HEK293 (cell line): ENCODE measurements around the gene LIPE.

ENCODE experiments used
- CTCF ChIA-PET: fragments of 350-600 bp; formaldehyde crosslinking; extraction: SDS; loops from one replicate; lab custom pipeline; 2021; ENCODE audit warnings: antibody characterized with exemption; lab: Yijun Ruan, JAX
- POLR2A ChIA-PET: fragments of 300-600 bp; formaldehyde crosslinking; extraction: SDS; loops from one replicate; lab custom pipeline; 2020; ENCODE audit warnings: antibody characterized with exemption, inconsistent platforms; lab: Yijun Ruan, JAX
- H3K27ac ChIP-seq: fragments of 200-500 bp; sonication (Bioruptor generic); 2 replicates; pipeline ENCODE4 v1.5.1; 2014; ENCODE audit warnings: low read depth, low read length, control low read depth, inconsistent platforms; ENCODE audit errors: extremely low read depth
- H3K36me3 ChIP-seq, 2 experiments: fragments of 200-500 bp in 1 of 2; sonication (Bioruptor generic) in 1 of 2; 1 replicate in 1 of 2; 2 replicates in 1 of 2; pipeline ENCODE4 v1.5.1; 2014 to 2017; ENCODE audit warnings: inconsistent platforms in 2 of 2, low read length in 2 of 2; ENCODE audit not compliant: control insufficient read depth in 2 of 2, insufficient read depth in 1 of 2
- H3K4me1 ChIP-seq: fragments of 200-500 bp; sonication (Bioruptor generic); 2 replicates; pipeline ENCODE4 v1.5.1; 2014; ENCODE audit warnings: mild to moderate bottlenecking, low read length, inconsistent platforms; ENCODE audit not compliant: control insufficient read depth, insufficient read depth
- H3K4me3 ChIP-seq: 2 replicates; pipeline ENCODE4 v1.5.1; 2011; ENCODE audit warnings: low read depth, mild to moderate bottlenecking, control low read depth, low read length, moderate library complexity
- H3K9me3 ChIP-seq: fragments of 200-500 bp; sonication (Bioruptor generic); 2 replicates; pipeline ENCODE4 v1.5.1; 2014; ENCODE audit warnings: low read depth, low read length, inconsistent platforms; ENCODE audit not compliant: control insufficient read depth, insufficient read depth
- HOXC10 ChIP-seq: sonication (generic); formaldehyde crosslinking; IDR thresholded peaks from 2 replicates; pipeline ENCODE4 v1.8.1; 2023; ENCODE audit warnings: mild to moderate bottlenecking, missing genetic modification reagents
- KLF9 ChIP-seq: fragments of 450-650 bp; formaldehyde crosslinking; IDR thresholded peaks from 2 replicates; pipeline ENCODE4 v1.5.1; 2016; ENCODE audit warnings: missing biosample characterization, missing genetic modification characterization, low read depth
- OSR2 ChIP-seq: fragments of 450-650 bp; formaldehyde crosslinking; IDR thresholded peaks from 2 replicates; pipeline ENCODE4 v1.5.1; 2016; ENCODE audit warnings: missing biosample characterization, missing genetic modification characterization
- PRDM1 ChIP-seq: fragments of 450-650 bp; formaldehyde crosslinking; IDR thresholded peaks from 2 replicates; pipeline ENCODE4; 2016; ENCODE audit warnings: missing biosample characterization, missing genetic modification characterization
- SALL2 ChIP-seq: fragments of 450-650 bp; formaldehyde crosslinking; IDR thresholded peaks from 2 replicates; pipeline ENCODE4 v1.5.0; 2017; ENCODE audit warnings: missing biosample characterization, mild to moderate bottlenecking, missing genetic modification characterization, borderline replicate concordance
- YY2 ChIP-seq: fragments of 450-650 bp; formaldehyde crosslinking; IDR thresholded peaks from 2 replicates; pipeline ENCODE4 v1.5.1; 2016; ENCODE audit warnings: missing biosample characterization, missing genetic modification characterization
- ZBTB1 ChIP-seq: fragments of 450-650 bp; formaldehyde crosslinking; IDR thresholded peaks from 2 replicates; pipeline ENCODE4 v1.5.1; 2016; ENCODE audit warnings: missing biosample characterization, missing genetic modification characterization
- ZBTB11 ChIP-seq: fragments of 450-650 bp; formaldehyde crosslinking; conservative IDR thresholded peaks from 2 replicates; pipeline ENCODE4 v1.5.1; 2016; ENCODE audit warnings: low read depth, missing biosample characterization, missing genetic modification characterization
- ZFP41 ChIP-seq: fragments of 450-650 bp; formaldehyde crosslinking; IDR thresholded peaks from 2 replicates; pipeline ENCODE4 v1.5.1; 2016; ENCODE audit warnings: missing biosample characterization, missing genetic modification characterization, borderline replicate concordance
- ZNF148 ChIP-seq: fragments of 450-650 bp; formaldehyde crosslinking; IDR thresholded peaks from 2 replicates; pipeline ENCODE4 v1.5.0; 2017; ENCODE audit warnings: missing biosample characterization, missing genetic modification characterization, borderline replicate concordance
- ZNF239 ChIP-seq: fragments of 450-650 bp; formaldehyde crosslinking; IDR thresholded peaks from 2 replicates; pipeline ENCODE4 v1.5.1; 2016; ENCODE audit warnings: missing biosample characterization, missing genetic modification characterization
- ZNF335 ChIP-seq: fragments of 450-650 bp; formaldehyde crosslinking; conservative IDR thresholded peaks from 2 replicates; pipeline ENCODE4 v1.5.1; 2016; ENCODE audit warnings: missing biosample characterization, missing genetic modification characterization
- ZNF37A ChIP-seq: fragments of 450-650 bp; IDR thresholded peaks from 2 replicates; pipeline ENCODE4 v1.5.1; 2018; ENCODE audit warnings: missing biosample characterization, missing genetic modification characterization
- ZNF398 ChIP-seq: fragments of 450-650 bp; formaldehyde crosslinking; IDR thresholded peaks from 2 replicates; pipeline ENCODE4 v1.5.1; 2017; ENCODE audit warnings: missing biosample characterization, missing genetic modification characterization
- ZNF416 ChIP-seq: fragments of 450-650 bp; formaldehyde crosslinking; IDR thresholded peaks from 2 replicates; pipeline ENCODE4 v1.5.1; 2016; ENCODE audit warnings: missing biosample characterization, missing genetic modification characterization
- ZNF426 ChIP-seq: fragments of 450-650 bp; formaldehyde crosslinking; IDR thresholded peaks from 2 replicates; pipeline ENCODE4 v1.5.1; 2017; ENCODE audit warnings: missing biosample characterization, missing genetic modification characterization, mild to moderate bottlenecking, inconsistent platforms, moderate library complexity
- ZNF549 ChIP-seq: fragments of 450-650 bp; IDR thresholded peaks from 2 replicates; pipeline ENCODE4 v1.5.1; 2018; ENCODE audit warnings: missing biosample characterization, missing genetic modification characterization, mild to moderate bottlenecking, inconsistent platforms, moderate library complexity
- ZNF561 ChIP-seq: fragments of 450-650 bp; IDR thresholded peaks from 2 replicates; pipeline ENCODE4 v1.5.1; 2018; ENCODE audit warnings: missing biosample characterization, missing genetic modification characterization, borderline replicate concordance
- ZNF585B ChIP-seq: fragments of 450-650 bp; formaldehyde crosslinking; IDR thresholded peaks from 2 replicates; pipeline ENCODE4 v1.5.1; 2016; ENCODE audit warnings: missing biosample characterization, missing genetic modification characterization
- ZNF600 ChIP-seq: fragments of 450-650 bp; formaldehyde crosslinking; IDR thresholded peaks from 2 replicates; pipeline ENCODE4 v1.5.1; 2016; ENCODE audit warnings: missing biosample characterization, missing genetic modification characterization
- ZNF623 ChIP-seq: fragments of 450-650 bp; formaldehyde crosslinking; IDR thresholded peaks from 2 replicates; pipeline ENCODE4 v1.5.1; 2016; ENCODE audit warnings: missing biosample characterization, missing genetic modification characterization
- ZNF707 ChIP-seq: fragments of 450-650 bp; formaldehyde crosslinking; IDR thresholded peaks from 2 replicates; pipeline ENCODE4 v1.5.1; 2016; ENCODE audit warnings: missing biosample characterization, missing genetic modification characterization
- ZSCAN18 ChIP-seq: fragments of 450-650 bp; formaldehyde crosslinking; IDR thresholded peaks from 2 replicates; pipeline ENCODE4 v1.5.1; 2016; ENCODE audit warnings: missing biosample characterization, missing genetic modification characterization
- ZSCAN4 ChIP-seq: fragments of 450-650 bp; formaldehyde crosslinking; IDR thresholded peaks from 2 replicates; pipeline ENCODE4 v1.5.1; 2017; ENCODE audit warnings: missing biosample characterization, missing genetic modification characterization
- ZXDB ChIP-seq: fragments of 450-650 bp; formaldehyde crosslinking; IDR thresholded peaks from 2 replicates; pipeline ENCODE4 v1.5.1; 2016; ENCODE audit warnings: missing biosample characterization, missing genetic modification characterization

LIPE gene

GRCh38 chr19:42475366-42475765, 48.2 kb upstream of the LIPE start (continued):
- TF ChIP-seq ZSCAN4 (tag by site-specific recombination) (no peak), ZXDB (tag by site-specific recombination) (no peak)

GRCh38 chr19:42474743-42475142, 47.6 kb upstream of the LIPE start:
- Histone ChIP-seq H3K9me3 (no peaks in the 10 kb centered on the region), H3K27ac (no peak overlapping the region), H3K4me3 (no peak overlapping the region), H3K4me1 (peaks cover 12% of the 10 kb centered on the region), H3K36me3 (no peaks in the 10 kb centered on the region)
- ChIA-PET POLR2A (no interaction called here), CTCF (interaction anchor here (0.5 to 3.1 kb wide), 8 partner anchors 13 to 769 kb away, joined by 3 to 21 read pairs (median 4); partner anchors contain the start of genes CEACAM1 and CXCL17)
- TF ChIP-seq SALL2 (tag by site-specific recombination) (no peak), ZNF600 (tag by site-specific recombination) (no peak), YY2 (no peak), ZNF561 (tag by site-specific recombination) (no peak), ZSCAN18 (tag by site-specific recombination) (no peak), ZBTB1 (no peak), PRDM1 (no peak), ZNF426 (tag by site-specific recombination) (no peak), ZFP41 (no peak), ZNF623 (tag by site-specific recombination) (no peak), KLF9 (tag by site-specific recombination) (no peak), ZNF416 (tag by site-specific recombination) (no peak), ZNF707 (tag by site-specific recombination) (no peak), ZNF398 (tag by site-specific recombination) (no peak), ZNF148 (tag by site-specific recombination) (no peak)

GRCh38 chr19:42473686-42474085, 46.5 kb upstream of the LIPE start:
- no peaks in the 10 kb centered on the region for H3K9me3 ChIP-seq
- H3K4me1 ChIP-seq = peaks cover 15% of the 10 kb centered on the region
- no peak overlapping the region for H3K27ac ChIP-seq
- H3K36me3 ChIP-seq = no peaks in the 10 kb centered on the region
- no peak overlapping the region for H3K4me3 ChIP-seq
- POLR2A ChIA-PET = no interaction called here
- CTCF ChIA-PET = interaction anchor here (0.8 to 3.1 kb wide), 6 partner anchors 24 to 341 kb away, joined by 3 to 21 read pairs (median 3); partner anchors contain the start of genes CXCL17 and POU2F2
- TF ChIP-seq ZNF549 (tag by site-specific recombination) = no peak
- no peak for TF ChIP-seq ZNF585B (tag by site-specific recombination)
- no peak for TF ChIP-seq ZBTB11 (tag by site-specific recombination)
- TF ChIP-seq ZNF239 (tag by site-specific recombination) = no peak
- TF ChIP-seq ZNF600 (tag by site-specific recombination) = no peak
- no peak for TF ChIP-seq ZNF37A (tag by site-specific recombination)
- TF ChIP-seq ZNF335 (tag by site-specific recombination) = no peak
- no peak for TF ChIP-seq OSR2
- no peak for TF ChIP-seq HOXC10 (CRISPR knock-in tag)
